ENCODE results near the gene PNLIPRP1.

DNA sequence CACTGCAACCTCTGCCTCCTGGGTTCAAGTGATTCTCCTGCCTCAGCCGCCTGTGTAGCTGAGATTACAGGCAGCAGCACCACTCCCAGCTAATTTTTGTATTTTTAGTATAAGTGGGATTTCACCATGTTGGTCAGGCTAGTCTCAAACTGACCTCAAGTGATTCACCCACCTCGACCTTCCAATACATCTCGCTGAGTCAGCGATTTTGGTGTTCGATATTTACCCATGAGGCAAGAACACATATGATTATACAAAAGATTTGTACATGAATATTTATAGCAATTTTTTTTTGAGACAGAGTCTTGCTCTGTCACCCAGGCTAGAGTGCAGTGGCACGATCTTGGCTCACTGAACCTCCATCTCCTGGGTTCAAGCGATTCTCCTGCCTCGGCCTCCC is 25.2 kb upstream of the PNLIPRP1 start:
- no peak for TF ChIP-seq CTCF (IDR thresholded peaks at IDR 0.05; ENCODE audit: borderline replicate concordance, extremely low read depth, low read length, poor library complexity, severe bottlenecking)
- TF ChIP-seq EZH2 (IDR thresholded peaks at IDR 0.05; ENCODE audit: borderline replicate concordance, low read depth, low read length, severe bottlenecking), result no peak
